ENCODE data around the gene CCL16. TPM values are rescaled to one million over a fixed set of nuclear protein-coding genes. Genes with fewer than 3 reads are reported as not detected.

CCL16 gene
- total RNA-seq, 1 donor, result not detected

DNA sequence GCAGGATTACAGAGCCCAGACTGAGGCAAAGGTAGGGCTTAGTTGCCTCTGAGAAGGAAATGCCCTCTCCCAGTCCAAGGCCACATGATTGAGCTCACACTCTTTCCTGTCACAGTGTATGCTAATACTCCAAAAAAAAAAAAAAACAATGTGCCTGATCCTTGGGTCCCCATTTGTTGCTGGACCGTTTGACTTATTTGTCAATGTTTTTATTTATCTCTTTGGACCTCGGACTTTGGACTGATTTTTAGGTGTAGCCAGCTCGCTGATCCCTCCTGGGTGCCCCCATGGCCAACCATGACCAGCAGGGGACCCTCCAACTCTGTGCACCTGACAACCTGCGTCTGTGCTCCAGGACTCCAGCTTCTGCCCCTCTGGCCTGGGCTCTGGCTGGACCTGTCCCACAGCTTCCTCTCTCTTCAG, 622 bp upstream of the CCL16 start:
- Histone ChIP-seq H3K36me3 (ENCODE audit: insufficient read depth, low read length) (no peaks in the 10 kb centered on the region), H3K4me3 (ENCODE audit: insufficient read depth, low read length) (no peak overlapping the region), H3K4me1 (ENCODE audit: insufficient read depth, low read length) (no peaks in the 10 kb centered on the region), H3K9me3 (ENCODE audit: low read depth, low read length) (no peaks in the 10 kb centered on the region), H3K27me3 (ENCODE audit: insufficient read depth, low read length) (peaks cover 7% of the 10 kb centered on the region), H3K79me2 (ENCODE audit: insufficient read depth, low read length) (no peaks in the 10 kb centered on the region), H2AFZ (ENCODE audit: low read length) (no peak overlapping the region), H3K27ac (ENCODE audit: low read depth, low read length) (no peak overlapping the region), H3K4me2 (ENCODE audit: insufficient read depth, low read length) (no peak overlapping the region), H4K20me1 (ENCODE audit: insufficient read depth, low read length) (no peaks in the 10 kb centered on the region)
- TF ChIP-seq, protein P1, sequence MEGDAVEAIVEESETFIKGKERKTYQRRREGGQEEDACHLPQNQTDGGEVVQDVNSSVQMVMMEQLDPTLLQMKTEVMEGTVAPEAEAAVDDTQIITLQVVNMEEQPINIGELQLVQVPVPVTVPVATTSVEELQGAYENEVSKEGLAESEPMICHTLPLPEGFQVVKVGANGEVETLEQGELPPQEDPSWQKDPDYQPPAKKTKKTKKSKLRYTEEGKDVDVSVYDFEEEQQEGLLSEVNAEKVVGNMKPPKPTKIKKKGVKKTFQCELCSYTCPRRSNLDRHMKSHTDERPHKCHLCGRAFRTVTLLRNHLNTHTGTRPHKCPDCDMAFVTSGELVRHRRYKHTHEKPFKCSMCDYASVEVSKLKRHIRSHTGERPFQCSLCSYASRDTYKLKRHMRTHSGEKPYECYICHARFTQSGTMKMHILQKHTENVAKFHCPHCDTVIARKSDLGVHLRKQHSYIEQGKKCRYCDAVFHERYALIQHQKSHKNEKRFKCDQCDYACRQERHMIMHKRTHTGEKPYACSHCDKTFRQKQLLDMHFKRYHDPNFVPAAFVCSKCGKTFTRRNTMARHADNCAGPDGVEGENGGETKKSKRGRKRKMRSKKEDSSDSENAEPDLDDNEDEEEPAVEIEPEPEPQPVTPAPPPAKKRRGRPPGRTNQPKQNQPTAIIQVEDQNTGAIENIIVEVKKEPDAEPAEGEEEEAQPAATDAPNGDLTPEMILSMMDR (IDR thresholded peaks at IDR 0.05; ENCODE audit: extremely low read depth, low read depth, low read length), result no peak
- DNase-seq (ENCODE audit: insufficient read length, low spot score, missing footprints), result no peak

DNA sequence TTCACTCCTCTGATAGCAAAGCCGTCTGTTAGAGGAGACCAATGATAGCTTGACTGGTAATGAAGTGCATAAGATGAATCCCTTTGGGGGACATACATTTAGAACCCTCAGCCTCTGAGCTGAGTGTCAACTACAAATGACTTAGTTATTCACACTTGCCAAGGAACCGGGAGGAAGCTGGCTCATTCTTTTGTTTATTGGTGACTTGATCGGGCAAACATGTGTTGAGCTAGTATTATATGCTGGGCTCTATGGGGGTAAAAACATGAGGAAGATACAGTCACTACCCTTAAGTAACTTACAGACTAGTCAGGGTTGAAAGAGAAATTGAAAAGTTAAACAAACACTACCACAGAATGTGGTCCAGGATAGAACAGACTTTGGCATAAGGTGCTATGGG, 3.0 kb downstream of the CCL16 start:
- H3K27me3 ChIP-seq (ENCODE audit: insufficient read depth, low read length), result peaks cover 4% of the 10 kb centered on the region
- H3K36me3 ChIP-seq (ENCODE audit: insufficient read depth, low read length), result no peaks in the 10 kb centered on the region
- no peak overlapping the region for H3K27ac ChIP-seq (ENCODE audit: low read depth, low read length)
- no peaks in the 10 kb centered on the region for H4K20me1 ChIP-seq (ENCODE audit: insufficient read depth, low read length)
- H3K4me3 ChIP-seq (ENCODE audit: insufficient read depth, low read length), result no peak overlapping the region
- peaks cover 5% of the 10 kb centered on the region for H3K4me1 ChIP-seq (ENCODE audit: insufficient read depth, low read length)
- H3K79me2 ChIP-seq (ENCODE audit: insufficient read depth, low read length), result no peaks in the 10 kb centered on the region
- TF ChIP-seq, protein P1 (IDR thresholded peaks at IDR 0.05; ENCODE audit: extremely low read depth, low read depth, low read length), result no peak
- H3K4me2 ChIP-seq (ENCODE audit: insufficient read depth, low read length), result no peak overlapping the region
- H2AFZ ChIP-seq (ENCODE audit: low read length), result no peak overlapping the region
- no peaks in the 10 kb centered on the region for H3K9me3 ChIP-seq (ENCODE audit: low read depth, low read length)
- peak; percentile 26 for DNase-seq (ENCODE audit: insufficient read length, low spot score, missing footprints)

DNA sequence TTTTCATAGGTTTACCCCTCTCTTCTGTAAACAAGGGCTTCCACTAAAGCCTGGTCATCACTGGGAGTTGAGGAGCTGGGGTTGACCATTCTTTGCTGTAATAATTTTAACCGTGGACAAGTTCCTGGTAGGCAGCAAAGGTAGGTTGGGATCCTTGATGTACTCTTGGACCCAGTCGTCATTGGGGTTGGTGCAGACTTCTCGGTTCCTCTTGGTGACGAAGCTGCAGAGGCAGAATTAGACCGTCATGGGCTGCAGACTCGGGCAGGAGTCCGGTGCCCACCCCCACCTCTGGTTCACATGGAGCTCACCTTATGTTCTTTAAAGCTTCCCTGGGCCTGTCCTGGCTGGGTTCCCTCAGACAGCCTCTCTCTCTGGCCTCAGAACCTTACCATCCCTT, 3.8 kb downstream of the CCL16 start:
- Histone ChIP-seq H2AFZ (ENCODE audit: low read length) (no peak overlapping the region), H4K20me1 (ENCODE audit: insufficient read depth, low read length) (no peaks in the 10 kb centered on the region), H3K4me1 (ENCODE audit: insufficient read depth, low read length) (peaks cover 6% of the 10 kb centered on the region), H3K79me2 (ENCODE audit: insufficient read depth, low read length) (no peaks in the 10 kb centered on the region), H3K36me3 (ENCODE audit: insufficient read depth, low read length) (no peaks in the 10 kb centered on the region), H3K4me3 (ENCODE audit: insufficient read depth, low read length) (no peak overlapping the region), H3K27me3 (ENCODE audit: insufficient read depth, low read length) (peaks cover 4% of the 10 kb centered on the region), H3K27ac (ENCODE audit: low read depth, low read length) (no peak overlapping the region), H3K4me2 (ENCODE audit: insufficient read depth, low read length) (no peak overlapping the region), H3K9me3 (ENCODE audit: low read depth, low read length) (no peaks in the 10 kb centered on the region)
- no peak for DNase-seq (ENCODE audit: insufficient read length, low spot score, missing footprints)
- TF ChIP-seq, protein P1 (IDR thresholded peaks at IDR 0.05; ENCODE audit: extremely low read depth, low read depth, low read length), result no peak

DNA sequence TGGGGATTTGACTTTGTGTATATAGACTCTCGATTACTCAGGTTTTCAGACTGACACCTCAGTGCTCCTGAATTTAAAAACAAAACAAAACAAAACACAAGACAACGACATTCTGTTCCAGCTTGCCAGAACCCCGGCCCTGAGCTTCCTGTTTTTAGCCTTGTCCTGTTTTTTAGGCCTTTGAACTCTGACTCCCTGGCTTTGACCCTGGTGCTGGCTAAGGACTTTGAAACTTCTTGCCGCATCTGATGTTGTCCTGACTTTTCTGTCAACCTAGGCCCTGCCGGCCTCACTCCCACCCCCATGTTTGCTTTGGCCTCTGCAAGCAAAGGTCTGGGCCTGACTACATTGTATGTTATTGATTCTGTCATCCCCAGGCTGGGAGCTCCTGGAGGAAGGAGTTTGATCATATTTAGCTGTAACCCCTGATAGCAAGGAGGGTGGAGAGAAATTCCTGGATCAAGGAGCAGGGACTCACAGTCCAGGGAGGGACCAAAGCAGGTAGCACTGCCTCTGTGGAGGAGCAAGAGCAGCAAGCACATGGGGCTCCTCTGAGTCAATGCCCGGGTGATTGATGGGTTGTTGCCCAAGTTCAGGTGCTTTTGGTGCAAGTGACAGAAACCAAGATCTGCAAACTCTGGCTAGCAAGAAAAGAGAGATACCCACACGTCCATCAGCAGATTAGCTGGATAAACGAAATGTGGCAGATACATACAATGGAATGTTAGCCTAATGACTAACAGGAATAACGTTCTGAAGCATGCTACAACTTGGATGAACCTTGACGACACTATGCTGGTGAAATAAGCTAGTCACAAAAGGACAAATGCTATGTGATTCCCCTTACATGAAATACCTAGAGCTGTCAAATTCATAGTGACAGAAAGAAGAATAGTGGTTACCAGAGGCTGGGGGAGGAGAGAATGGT, 7.7 kb downstream of the CCL16 start:
- H3K4me3 ChIP-seq (ENCODE audit: insufficient read depth, low read length), result no peak overlapping the region
- no peak overlapping the region for H3K27ac ChIP-seq (ENCODE audit: low read depth, low read length)
- no peaks in the 10 kb centered on the region for H3K9me3 ChIP-seq (ENCODE audit: low read depth, low read length)
- no peaks in the 10 kb centered on the region for H4K20me1 ChIP-seq (ENCODE audit: insufficient read depth, low read length)
- peaks cover 6% of the 10 kb centered on the region for H3K4me1 ChIP-seq (ENCODE audit: insufficient read depth, low read length)
- no peaks in the 10 kb centered on the region for H3K36me3 ChIP-seq (ENCODE audit: insufficient read depth, low read length)
- peak; percentile 18 for DNase-seq (ENCODE audit: insufficient read length, low spot score, missing footprints)
- H3K79me2 ChIP-seq (ENCODE audit: insufficient read depth, low read length), result no peaks in the 10 kb centered on the region
- TF ChIP-seq, protein P1 (IDR thresholded peaks at IDR 0.05; ENCODE audit: extremely low read depth, low read depth, low read length), result no peak
- no peak overlapping the region for H3K4me2 ChIP-seq (ENCODE audit: insufficient read depth, low read length)
- H2AFZ ChIP-seq (ENCODE audit: low read length), result peak overlapping the region; percentile 53
- no peaks in the 10 kb centered on the region for H3K27me3 ChIP-seq (ENCODE audit: insufficient read depth, low read length)
